SU-DHL-6 (cell line): ENCODE data around the gene VTI1A.

Experiments
- CTCF ChIP-seq: fragments of 200-600 bp; sonication (generic); IDR thresholded peaks from one replicate; pipeline ENCODE4 v1.5.1; 2017; ENCODE audit warnings: antibody characterized with exemption, mild to moderate bottlenecking, low read length, moderate library complexity; ENCODE audit not compliant: insufficient read depth, poor library complexity, severe bottlenecking
- EZH2phosphoT487 ChIP-seq: fragments of 200-600 bp; sonication (generic), shearing (Covaris generic); conservative IDR thresholded peaks from 2 replicates; pipeline ENCODE4 v1.6.1; 2018; ENCODE audit warnings: mild to moderate bottlenecking, antibody characterized with exemption, low read length, moderate library complexity, mixed read lengths

GRCh38 chr10:112536663-112537062, 89.6 kb downstream of the VTI1A start:
- no peak for TF ChIP-seq CTCF
- TF ChIP-seq EZH2phosphoT487 = no peak
